ENCODE measurements around the gene VPS72.

VPS72 gene

DNA sequence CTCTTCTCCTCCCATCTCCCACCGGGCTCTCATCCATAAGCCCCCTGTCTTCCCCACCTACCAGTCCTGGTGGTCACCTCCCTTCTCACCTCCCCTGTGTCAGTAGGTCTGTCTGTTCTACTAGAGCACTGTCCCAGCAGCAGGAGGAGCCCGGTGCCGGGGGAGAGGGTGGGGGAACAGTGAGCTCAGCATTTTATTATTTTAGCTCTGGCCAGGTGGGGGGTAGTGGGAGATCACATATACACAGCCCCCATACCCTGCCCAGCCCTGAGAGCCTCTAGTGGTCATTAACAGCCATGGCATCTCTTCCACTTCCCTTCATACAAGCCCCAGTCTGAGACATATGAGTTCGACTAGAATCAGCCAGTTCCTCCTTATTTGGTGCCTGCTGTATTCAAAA lies 14.1 kb downstream of the VPS72 start, which contains the start of gene TMOD4:
TMOD4 (minus strand) TSS at position 119 of the 400 bp plus-strand sequence. CDS start 1,106 bp downstream, outside the sequence.
- no peaks in the 10 kb centered on the region for H3K4me1 ChIP-seq (ENCODE audit: control insufficient read depth, insufficient read depth, low read length)
- peaks cover 20% of the 10 kb centered on the region for H3K36me3 ChIP-seq (ENCODE audit: control insufficient read depth, insufficient read depth, low read length)
- H3K4me3 ChIP-seq (ENCODE audit: low read depth, low read length): no peak within 1 kb of the TSS
- H3K27me3 ChIP-seq (ENCODE audit: control insufficient read depth, insufficient read depth, low read length): no peaks in the 10 kb centered on the region
- H3K9me3 ChIP-seq (ENCODE audit: control insufficient read depth, insufficient read depth, low read length): no peaks in the 10 kb centered on the region
- no peak within 1 kb of the TSS for H3K9ac ChIP-seq (ENCODE audit: low read depth, low read length)

DNA sequence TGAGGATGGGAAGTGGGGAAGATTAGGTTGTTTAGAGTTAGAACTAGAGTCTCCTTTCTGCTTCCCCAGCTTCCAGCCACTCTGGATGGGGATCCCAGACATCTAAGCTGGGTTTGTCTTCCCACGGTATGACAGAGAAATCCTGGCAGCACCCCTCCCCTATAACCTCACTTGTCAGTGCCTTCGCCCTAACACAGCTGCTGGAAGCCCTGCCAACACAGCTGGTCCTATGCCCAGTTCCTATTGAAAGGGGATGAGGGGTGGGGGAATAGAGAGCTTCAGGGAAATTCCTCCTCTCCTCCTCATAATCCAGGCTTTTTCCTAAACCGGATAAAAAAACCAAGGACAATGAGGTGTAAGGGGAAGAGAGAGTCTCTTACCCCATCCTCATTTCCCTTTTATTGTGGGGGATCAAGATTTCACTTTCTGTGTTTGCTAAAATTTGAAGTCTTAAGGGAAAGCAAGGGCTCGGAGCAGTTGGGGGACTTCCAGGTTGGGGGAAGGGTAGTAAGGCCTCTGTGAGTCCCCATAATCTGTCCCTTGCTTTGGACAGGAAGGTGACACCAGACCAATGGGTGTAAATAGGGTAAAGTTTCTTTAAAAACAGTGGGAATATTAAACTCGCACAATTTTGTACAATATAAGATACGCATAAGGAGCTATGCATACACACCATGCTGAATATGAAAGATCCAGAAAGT lies 14.8 kb downstream of the VPS72 start:
- H3K9me3 ChIP-seq (ENCODE audit: control insufficient read depth, insufficient read depth, low read length): no peaks in the 10 kb centered on the region
- H3K9ac ChIP-seq (ENCODE audit: low read depth, low read length): no peak overlapping the region
- no peaks in the 10 kb centered on the region for H3K4me1 ChIP-seq (ENCODE audit: control insufficient read depth, insufficient read depth, low read length)
- H3K4me3 ChIP-seq (ENCODE audit: low read depth, low read length): no peak overlapping the region
- H3K27me3 ChIP-seq (ENCODE audit: control insufficient read depth, insufficient read depth, low read length): no peaks in the 10 kb centered on the region
- H3K36me3 ChIP-seq (ENCODE audit: control insufficient read depth, insufficient read depth, low read length): peaks cover 20% of the 10 kb centered on the region

GRCh38 chr1:151171190-151171589 lies 18.8 kb downstream of the VPS72 start:
- H3K27me3 ChIP-seq (ENCODE audit: control insufficient read depth, insufficient read depth, low read length): no peaks in the 10 kb centered on the region
- no peak overlapping the region for H3K4me3 ChIP-seq (ENCODE audit: low read depth, low read length)
- no peaks in the 10 kb centered on the region for H3K4me1 ChIP-seq (ENCODE audit: control insufficient read depth, insufficient read depth, low read length)
- H3K36me3 ChIP-seq (ENCODE audit: control insufficient read depth, insufficient read depth, low read length): peaks cover 6% of the 10 kb centered on the region
- no peak overlapping the region for H3K9ac ChIP-seq (ENCODE audit: low read depth, low read length)
- no peaks in the 10 kb centered on the region for H3K9me3 ChIP-seq (ENCODE audit: control insufficient read depth, insufficient read depth, low read length)

DNA sequence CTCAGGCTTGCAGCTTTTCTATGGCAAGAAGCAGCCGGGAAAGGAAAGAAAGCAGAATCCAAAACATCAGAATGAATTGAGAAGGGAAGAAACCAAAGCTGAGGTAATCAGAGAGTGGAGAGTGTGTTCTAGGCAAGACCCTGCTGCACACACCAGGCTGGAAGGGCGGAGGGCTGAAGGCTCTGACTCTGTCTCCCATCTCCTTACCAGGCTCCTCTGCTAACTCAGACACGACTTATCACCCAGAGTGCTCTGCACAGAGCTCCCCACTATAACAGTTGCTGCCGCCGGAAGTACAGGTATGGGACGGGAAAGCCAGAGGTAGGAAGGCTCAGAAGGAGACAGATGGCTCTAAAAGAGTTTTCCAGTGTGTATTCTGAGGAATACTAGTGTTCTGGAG lies 22.9 kb downstream of the VPS72 start:
- Histone ChIP-seq H3K4me1 (ENCODE audit: control insufficient read depth, insufficient read depth, low read length) (peaks cover 2% of the 10 kb centered on the region), H3K27me3 (ENCODE audit: control insufficient read depth, insufficient read depth, low read length) (no peaks in the 10 kb centered on the region), H3K9me3 (ENCODE audit: control insufficient read depth, insufficient read depth, low read length) (no peaks in the 10 kb centered on the region), H3K9ac (ENCODE audit: low read depth, low read length) (peak overlapping the region; percentile 55), H3K36me3 (ENCODE audit: control insufficient read depth, insufficient read depth, low read length) (peaks cover 6% of the 10 kb centered on the region), H3K4me3 (ENCODE audit: low read depth, low read length) (peak overlapping the region; percentile 77)

- no peaks in the 10 kb centered on the region for H3K9me3 ChIP-seq (ENCODE audit: control insufficient read depth, insufficient read depth, low read length)
- H3K36me3 ChIP-seq (ENCODE audit: control insufficient read depth, insufficient read depth, low read length): peaks cover 7% of the 10 kb centered on the region
- H3K27me3 ChIP-seq (ENCODE audit: control insufficient read depth, insufficient read depth, low read length): no peaks in the 10 kb centered on the region
- H3K4me3 ChIP-seq (ENCODE audit: low read depth, low read length): peak overlapping the region; percentile 77
- H3K9ac ChIP-seq (ENCODE audit: low read depth, low read length): peak overlapping the region; percentile 55
- peaks cover 2% of the 10 kb centered on the region for H3K4me1 ChIP-seq (ENCODE audit: control insufficient read depth, insufficient read depth, low read length)
Observed at GRCh38 chr1:151166505-151166956, 23.5 kb downstream of the VPS72 start.

- Histone ChIP-seq H3K9ac (ENCODE audit: low read depth, low read length) (peak within 1 kb of the TSS; percentile 76), H3K4me3 (ENCODE audit: low read depth, low read length) (peak within 1 kb of the TSS; percentile 77), H3K4me1 (ENCODE audit: control insufficient read depth, insufficient read depth, low read length) (peaks cover 2% of the 10 kb centered on the region), H3K36me3 (ENCODE audit: control insufficient read depth, insufficient read depth, low read length) (peaks cover 9% of the 10 kb centered on the region), H3K9me3 (ENCODE audit: control insufficient read depth, insufficient read depth, low read length) (no peaks in the 10 kb centered on the region), H3K27me3 (ENCODE audit: control insufficient read depth, insufficient read depth, low read length) (no peaks in the 10 kb centered on the region)
Observed at GRCh38 chr1:151165738-151166504, 24.1 kb downstream of the VPS72 start, which contains the start of the genes LYSMD1 and SCNM1. Gene LYSMD1, minus strand, starts transcription at chr1:151165902. Its CDS starts 644 bp downstream, at chr1:151165258. Gene SCNM1, plus strand, starts transcription at chr1:151166144. Its CDS starts 9 bp downstream, at chr1:151166153.

DNA sequence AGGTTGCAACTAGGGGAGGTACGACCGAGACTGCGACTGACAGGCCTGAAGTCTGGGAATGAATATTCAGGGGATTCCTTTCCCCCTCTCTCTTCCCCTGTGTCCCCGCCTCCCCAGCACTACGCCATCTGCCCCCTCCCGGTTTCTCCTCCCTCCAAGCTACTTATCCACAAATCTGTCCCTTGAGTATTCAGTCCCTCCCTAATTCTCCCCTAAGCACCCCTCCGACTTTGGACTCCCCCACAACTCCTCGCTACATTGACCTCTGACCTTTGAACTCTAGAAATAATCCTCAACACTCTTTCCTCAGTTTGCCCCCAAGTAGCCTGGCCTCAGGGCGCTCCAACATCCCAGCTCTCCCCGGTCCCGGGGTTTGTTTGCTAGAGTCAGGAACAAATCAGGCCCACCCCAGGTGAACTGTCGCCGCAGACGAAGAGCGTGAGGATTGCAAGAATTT lies 24.7 kb downstream of the VPS72 start:
- Histone ChIP-seq H3K4me1 (ENCODE audit: control insufficient read depth, insufficient read depth, low read length) (peaks cover 2% of the 10 kb centered on the region), H3K9ac (ENCODE audit: low read depth, low read length) (peak overlapping the region; percentile 76), H3K9me3 (ENCODE audit: control insufficient read depth, insufficient read depth, low read length) (no peaks in the 10 kb centered on the region), H3K36me3 (ENCODE audit: control insufficient read depth, insufficient read depth, low read length) (peaks cover 9% of the 10 kb centered on the region), H3K4me3 (ENCODE audit: low read depth, low read length) (peak overlapping the region; percentile 77), H3K27me3 (ENCODE audit: control insufficient read depth, insufficient read depth, low read length) (no peaks in the 10 kb centered on the region)

DNA sequence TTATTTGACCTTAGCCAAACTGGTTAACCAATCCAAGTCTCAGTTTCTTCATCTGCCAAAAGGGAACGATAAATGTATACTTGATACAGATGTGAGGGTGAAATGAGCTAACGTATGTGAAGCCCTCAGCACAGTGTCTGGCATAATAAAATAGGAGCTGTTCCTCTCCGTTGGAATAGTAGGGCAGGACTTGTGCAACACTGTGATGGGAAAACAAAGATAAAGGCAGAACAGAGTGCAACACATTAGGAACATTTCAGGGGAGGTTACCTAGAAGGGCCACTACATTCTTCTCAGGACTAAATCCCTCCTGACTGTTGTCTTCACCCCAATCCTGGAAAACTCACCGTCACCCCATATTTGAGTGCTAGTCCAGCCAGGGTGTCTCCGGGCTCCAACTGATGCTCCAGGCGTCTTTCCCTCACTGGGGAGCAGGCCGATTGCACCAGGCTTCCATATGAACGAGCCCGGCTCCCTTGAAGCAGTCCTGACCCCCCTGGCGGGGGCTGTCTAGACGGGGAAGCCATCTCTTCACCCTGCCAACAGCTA lies 25.2 kb downstream of the VPS72 start:
- no peaks in the 10 kb centered on the region for H3K27me3 ChIP-seq (ENCODE audit: control insufficient read depth, insufficient read depth, low read length)
- H3K4me3 ChIP-seq (ENCODE audit: low read depth, low read length): peak overlapping the region; percentile 77
- H3K4me1 ChIP-seq (ENCODE audit: control insufficient read depth, insufficient read depth, low read length): peaks cover 2% of the 10 kb centered on the region
- H3K9me3 ChIP-seq (ENCODE audit: control insufficient read depth, insufficient read depth, low read length): no peaks in the 10 kb centered on the region
- peak overlapping the region; percentile 76 for H3K9ac ChIP-seq (ENCODE audit: low read depth, low read length)
- H3K36me3 ChIP-seq (ENCODE audit: control insufficient read depth, insufficient read depth, low read length): peaks cover 9% of the 10 kb centered on the region

- Histone ChIP-seq H3K9me3 (ENCODE audit: control insufficient read depth, insufficient read depth, low read length) (no peaks in the 10 kb centered on the region), H3K9ac (ENCODE audit: low read depth, low read length) (no peak overlapping the region), H3K36me3 (ENCODE audit: control insufficient read depth, insufficient read depth, low read length) (peaks cover 13% of the 10 kb centered on the region), H3K4me3 (ENCODE audit: low read depth, low read length) (no peak overlapping the region), H3K27me3 (ENCODE audit: control insufficient read depth, insufficient read depth, low read length) (no peaks in the 10 kb centered on the region), H3K4me1 (ENCODE audit: control insufficient read depth, insufficient read depth, low read length) (peaks cover 1% of the 10 kb centered on the region)
Observed at GRCh38 chr1:151159373-151159772, 30.6 kb downstream of the VPS72 start.

- Histone ChIP-seq H3K27me3 (ENCODE audit: control insufficient read depth, insufficient read depth, low read length) (no peaks in the 10 kb centered on the region), H3K4me1 (ENCODE audit: control insufficient read depth, insufficient read depth, low read length) (no peaks in the 10 kb centered on the region), H3K9ac (ENCODE audit: low read depth, low read length) (no peak overlapping the region), H3K4me3 (ENCODE audit: low read depth, low read length) (no peak overlapping the region), H3K36me3 (ENCODE audit: control insufficient read depth, insufficient read depth, low read length) (peaks cover 13% of the 10 kb centered on the region), H3K9me3 (ENCODE audit: control insufficient read depth, insufficient read depth, low read length) (no peaks in the 10 kb centered on the region)
Observed at GRCh38 chr1:151158751-151159251, 31.2 kb downstream of the VPS72 start.

DNA sequence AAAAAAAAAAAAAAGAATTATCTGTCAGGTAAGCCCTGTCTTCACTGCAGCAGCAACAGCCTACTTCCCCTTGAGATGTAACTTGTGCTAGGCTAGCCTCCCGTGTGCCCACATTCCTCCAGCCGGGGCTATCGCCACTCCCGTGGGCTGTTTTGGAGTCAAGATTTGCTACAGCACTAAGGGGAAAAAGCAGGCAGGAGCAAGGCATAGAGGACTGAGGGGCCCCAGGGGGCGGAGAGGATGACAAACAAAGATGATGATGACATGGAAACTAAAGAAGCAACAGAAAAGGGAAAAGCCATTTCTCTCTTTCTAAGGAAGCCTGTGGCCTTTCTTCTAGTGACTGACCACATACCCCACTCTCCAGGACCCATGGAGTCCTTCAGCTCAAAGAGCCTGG lies 31.7 kb downstream of the VPS72 start:
- no peak overlapping the region for H3K9ac ChIP-seq (ENCODE audit: low read depth, low read length)
- no peaks in the 10 kb centered on the region for H3K27me3 ChIP-seq (ENCODE audit: control insufficient read depth, insufficient read depth, low read length)
- no peak overlapping the region for H3K4me3 ChIP-seq (ENCODE audit: low read depth, low read length)
- H3K4me1 ChIP-seq (ENCODE audit: control insufficient read depth, insufficient read depth, low read length): no peaks in the 10 kb centered on the region
- no peaks in the 10 kb centered on the region for H3K9me3 ChIP-seq (ENCODE audit: control insufficient read depth, insufficient read depth, low read length)
- peaks cover 13% of the 10 kb centered on the region for H3K36me3 ChIP-seq (ENCODE audit: control insufficient read depth, insufficient read depth, low read length)

Data from iPS-15b (cell line).